ENCODE results near the gene NMB.

NMB gene

GRCh38 chr15:84609818-84610525, 48.0 kb downstream of the NMB start:
- no peak for DNase-seq

DNA sequence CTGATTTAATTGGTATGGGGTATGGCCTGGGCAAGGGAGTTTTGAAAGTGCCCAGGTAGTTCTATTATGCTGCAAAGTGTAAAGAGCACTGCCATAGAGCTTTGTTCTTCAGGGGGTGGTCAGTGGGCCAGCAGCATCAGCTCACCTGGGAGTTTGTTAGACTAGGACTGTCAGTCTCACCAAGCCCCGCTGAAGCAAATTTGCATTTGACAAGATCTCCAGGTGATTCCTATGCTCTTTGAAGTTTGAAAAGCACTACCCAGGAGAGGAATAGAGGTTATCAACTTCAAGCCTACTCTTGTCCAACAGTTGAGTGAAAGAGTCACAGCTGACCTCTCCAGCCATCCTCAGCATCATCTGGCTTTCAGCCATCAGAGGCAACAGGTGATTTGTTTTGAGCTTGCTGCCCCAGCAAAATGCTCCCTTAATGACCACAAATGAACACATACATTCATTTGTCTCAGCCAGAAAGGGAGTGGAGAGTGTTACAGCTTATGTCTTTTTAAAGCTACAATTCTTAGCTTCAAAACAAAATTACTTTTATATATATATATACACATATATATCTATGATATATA, 49.2 kb downstream of the NMB start:
- no peak for DNase-seq

DNA sequence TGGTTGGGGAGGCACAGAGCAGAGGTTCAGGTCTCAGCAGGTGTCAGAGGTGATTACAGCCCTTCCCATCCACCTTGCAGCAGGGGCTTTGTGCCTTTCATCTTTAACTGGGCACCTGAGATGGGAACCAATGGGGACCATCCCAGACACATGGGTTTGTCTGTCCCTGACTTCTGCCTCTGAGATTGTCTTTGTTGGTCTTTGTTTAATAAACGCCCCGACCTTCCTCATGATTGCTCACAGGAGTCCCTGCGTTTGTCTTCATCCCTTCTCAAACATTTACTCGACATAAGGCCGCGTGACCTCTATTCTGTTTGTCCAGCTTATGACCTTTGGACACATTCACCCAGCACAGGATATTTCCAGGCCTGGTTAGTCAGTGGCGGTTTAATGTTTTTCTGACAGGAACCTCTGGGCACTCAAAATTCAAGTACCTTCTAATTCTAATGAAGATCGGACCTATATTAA, 51.3 kb downstream of the NMB start:
- DNase-seq: no peak

GRCh38 chr15:84605554-84605882, 52.5 kb downstream of the NMB start:
- no peak for DNase-seq
